ENCODE data around the gene DMD.

The DMD gene

DNA sequence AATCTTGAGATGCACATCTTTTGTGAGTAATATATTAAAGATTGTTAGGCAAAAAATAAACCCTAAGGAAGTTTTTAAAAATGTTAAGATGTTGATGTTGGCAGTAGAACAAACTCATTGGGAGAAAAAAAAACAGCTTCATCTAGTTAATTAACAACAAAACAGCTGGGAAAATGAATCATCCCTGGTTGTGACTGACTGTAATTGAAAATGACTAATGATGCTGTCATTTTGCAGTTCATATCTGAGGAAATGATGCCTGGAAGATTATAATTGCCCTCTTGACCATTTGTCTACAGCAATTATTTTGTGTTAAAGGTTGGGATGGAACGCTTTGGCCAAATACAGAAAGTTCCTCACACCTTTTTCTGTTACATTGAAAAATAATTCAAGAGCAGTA lies 1379.1 kb downstream of the DMD start:
- H3K27me3 ChIP-seq (replicated peaks) = no peaks in the 10 kb centered on the region
- no peak for DNase-seq
- no peaks in the 10 kb centered on the region for H3K36me3 ChIP-seq (replicated peaks)
- H3K4me3 ChIP-seq (ENCODE audit: low read depth, low read length) = no peak overlapping the region
- in situ Hi-C loops (cut with HindIII; ENCODE audit: low pct_ligation_motif_present, low sequenced_read_pairs) = no loop called here
- TF ChIP-seq, protein P1, sequence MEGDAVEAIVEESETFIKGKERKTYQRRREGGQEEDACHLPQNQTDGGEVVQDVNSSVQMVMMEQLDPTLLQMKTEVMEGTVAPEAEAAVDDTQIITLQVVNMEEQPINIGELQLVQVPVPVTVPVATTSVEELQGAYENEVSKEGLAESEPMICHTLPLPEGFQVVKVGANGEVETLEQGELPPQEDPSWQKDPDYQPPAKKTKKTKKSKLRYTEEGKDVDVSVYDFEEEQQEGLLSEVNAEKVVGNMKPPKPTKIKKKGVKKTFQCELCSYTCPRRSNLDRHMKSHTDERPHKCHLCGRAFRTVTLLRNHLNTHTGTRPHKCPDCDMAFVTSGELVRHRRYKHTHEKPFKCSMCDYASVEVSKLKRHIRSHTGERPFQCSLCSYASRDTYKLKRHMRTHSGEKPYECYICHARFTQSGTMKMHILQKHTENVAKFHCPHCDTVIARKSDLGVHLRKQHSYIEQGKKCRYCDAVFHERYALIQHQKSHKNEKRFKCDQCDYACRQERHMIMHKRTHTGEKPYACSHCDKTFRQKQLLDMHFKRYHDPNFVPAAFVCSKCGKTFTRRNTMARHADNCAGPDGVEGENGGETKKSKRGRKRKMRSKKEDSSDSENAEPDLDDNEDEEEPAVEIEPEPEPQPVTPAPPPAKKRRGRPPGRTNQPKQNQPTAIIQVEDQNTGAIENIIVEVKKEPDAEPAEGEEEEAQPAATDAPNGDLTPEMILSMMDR (IDR thresholded peaks at IDR 0.05; ENCODE audit: low read depth, low read length, missing control alignments) = no peak
- no peak overlapping the region for H3K27ac ChIP-seq

DNA sequence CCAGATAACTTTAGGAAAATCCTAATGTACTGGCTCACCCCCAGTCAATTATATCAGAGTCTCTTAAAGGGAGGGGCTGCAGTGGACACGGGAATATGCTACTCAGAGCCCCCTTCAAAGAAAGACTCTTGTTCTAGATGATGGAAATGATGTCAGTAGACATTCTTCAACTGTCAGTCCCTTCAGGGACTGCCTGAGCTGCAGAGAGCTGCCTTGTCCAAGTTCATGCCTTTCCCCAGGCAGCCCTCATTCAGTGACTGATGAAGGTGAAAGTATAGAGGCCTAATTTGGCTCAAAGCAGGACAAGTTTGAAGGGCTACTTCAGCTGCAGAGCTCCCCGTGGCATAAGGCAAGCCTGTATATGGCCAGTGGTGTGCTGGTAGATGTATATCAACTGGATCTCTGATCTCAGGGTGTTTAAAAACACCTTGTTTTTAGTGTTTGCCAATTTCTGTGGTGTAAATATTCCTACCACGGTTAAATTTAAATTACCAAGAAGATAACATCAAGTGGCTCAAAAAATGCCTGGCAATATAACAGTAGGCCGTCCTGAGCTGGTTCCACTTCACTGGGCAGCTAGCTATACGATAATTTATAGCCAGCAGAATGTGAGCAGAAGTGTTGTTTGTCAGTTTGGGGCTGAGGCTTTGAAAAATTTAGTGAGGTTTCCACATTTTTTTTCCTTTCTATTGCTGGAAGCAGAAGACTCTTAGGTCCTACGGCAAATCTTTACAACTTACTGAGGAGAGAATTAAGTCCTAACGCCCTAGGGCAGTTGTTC lies 1390.7 kb downstream of the DMD start:
- Histone ChIP-seq H3K27me3 (replicated peaks) (no peaks in the 10 kb centered on the region), H3K36me3 (replicated peaks) (no peaks in the 10 kb centered on the region), H3K27ac (no peak overlapping the region), H3K4me3 (ENCODE audit: low read depth, low read length) (no peak overlapping the region)
- in situ Hi-C loops (cut with HindIII; ENCODE audit: low pct_ligation_motif_present, low sequenced_read_pairs) = no loop called here
- DNase-seq = no peak
- TF ChIP-seq, protein P1 (IDR thresholded peaks at IDR 0.05; ENCODE audit: low read depth, low read length, missing control alignments) = no peak

DNA sequence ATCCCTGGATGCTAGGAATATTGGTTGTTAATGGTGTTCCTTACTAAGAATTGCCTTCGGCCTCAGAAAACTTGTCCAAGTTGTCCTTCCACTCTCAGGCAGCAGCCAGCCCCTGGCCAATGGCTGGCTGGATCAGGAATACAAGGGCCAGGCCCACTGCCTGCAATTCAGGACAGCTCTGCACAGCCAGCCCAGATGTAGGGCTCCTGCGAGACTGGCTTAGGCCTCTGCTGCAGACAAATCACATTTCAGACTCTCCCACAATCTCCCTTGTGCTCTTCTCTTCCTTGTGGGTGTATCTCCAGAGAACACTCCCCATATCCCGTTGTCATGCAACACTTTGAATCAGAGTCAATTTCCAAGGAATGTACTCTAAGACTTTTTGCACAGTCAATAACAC lies 1391.9 kb downstream of the DMD start:
- TF ChIP-seq, protein P1 (IDR thresholded peaks at IDR 0.05; ENCODE audit: low read depth, low read length, missing control alignments) = no peak

DNA sequence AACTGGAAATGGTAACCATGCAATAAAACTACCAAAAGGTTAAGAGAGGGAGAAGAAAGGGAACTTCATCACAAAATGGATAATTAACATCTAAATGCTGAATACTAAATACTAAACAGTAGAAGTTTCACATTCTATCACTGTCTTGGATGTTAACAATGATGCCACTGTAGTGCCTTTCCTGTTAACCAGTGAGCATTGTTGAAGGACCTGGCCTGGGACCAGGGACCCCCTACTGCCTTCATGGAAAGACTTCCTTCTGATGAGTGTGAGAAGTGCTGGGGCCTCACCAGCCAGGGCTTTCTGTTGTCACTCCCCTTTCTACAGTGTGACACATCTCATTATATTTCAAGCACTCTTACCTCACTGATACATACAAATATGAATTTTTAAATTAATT lies 1400.2 kb downstream of the DMD start:
- in situ Hi-C loops (cut with HindIII; ENCODE audit: low pct_ligation_motif_present, low sequenced_read_pairs) = no loop called here
- Histone ChIP-seq H3K27ac (no peak overlapping the region), H3K4me3 (ENCODE audit: low read depth, low read length) (no peak overlapping the region), H3K36me3 (replicated peaks) (no peaks in the 10 kb centered on the region), H3K27me3 (replicated peaks) (no peaks in the 10 kb centered on the region)
- no peak for DNase-seq
- TF ChIP-seq, protein P1 (IDR thresholded peaks at IDR 0.05; ENCODE audit: low read depth, low read length, missing control alignments) = no peak

More for the DNA sequence above, 1391.9 kb downstream of the DMD start:
- no peak for DNase-seq
- Histone ChIP-seq H3K4me3 (ENCODE audit: low read depth, low read length) (no peak overlapping the region), H3K27me3 (replicated peaks) (no peaks in the 10 kb centered on the region), H3K27ac (no peak overlapping the region), H3K36me3 (replicated peaks) (no peaks in the 10 kb centered on the region)
- in situ Hi-C loops (cut with HindIII; ENCODE audit: low pct_ligation_motif_present, low sequenced_read_pairs) = no loop called here

DNA sequence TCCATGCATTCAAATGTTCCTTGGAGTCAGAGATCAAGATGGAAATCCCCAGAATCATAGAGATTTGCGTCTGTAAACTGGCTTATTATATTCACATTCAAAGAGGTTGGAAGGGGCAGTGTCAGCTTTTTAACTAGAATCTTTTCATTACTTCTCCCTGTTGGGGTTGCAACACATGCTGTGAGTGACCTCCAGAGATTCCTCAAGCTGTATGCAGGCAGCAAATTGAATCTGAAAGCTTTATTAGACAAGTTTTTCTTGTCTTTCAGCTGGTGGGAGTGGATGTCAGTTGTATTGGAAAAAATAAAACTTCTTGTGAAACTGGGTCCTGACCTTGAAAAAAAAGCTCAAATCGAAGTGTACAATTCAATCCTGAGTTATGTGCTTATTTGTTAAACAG lies 1403.0 kb downstream of the DMD start:
- H3K36me3 ChIP-seq (replicated peaks) = no peaks in the 10 kb centered on the region
- DNase-seq = no peak
- no peak overlapping the region for H3K27ac ChIP-seq
- H3K4me3 ChIP-seq (ENCODE audit: low read depth, low read length) = no peak overlapping the region
- in situ Hi-C loops (cut with HindIII; ENCODE audit: low pct_ligation_motif_present, low sequenced_read_pairs) = no loop called here
- TF ChIP-seq, protein P1 (IDR thresholded peaks at IDR 0.05; ENCODE audit: low read depth, low read length, missing control alignments) = no peak
- no peaks in the 10 kb centered on the region for H3K27me3 ChIP-seq (replicated peaks)

DNA sequence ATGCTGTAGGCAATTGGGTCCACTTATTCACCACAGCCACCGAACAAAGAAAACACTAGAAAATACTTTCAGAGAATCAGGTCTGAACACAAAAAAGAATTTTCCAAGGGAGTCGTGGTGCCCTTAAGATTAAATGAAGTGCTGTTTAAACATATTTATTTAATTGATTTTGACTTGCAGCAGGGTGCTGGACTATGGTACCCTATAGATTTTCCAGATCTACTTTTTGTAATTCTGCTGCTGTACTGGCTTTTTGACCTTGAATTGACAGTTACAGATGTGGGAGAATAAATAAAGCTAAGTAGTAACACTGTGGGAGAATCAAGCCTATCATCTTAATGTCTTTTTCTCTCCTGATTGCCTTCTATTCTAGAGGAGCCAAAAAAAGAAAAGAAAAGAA lies 1404.2 kb downstream of the DMD start:
- in situ Hi-C loops (cut with HindIII; ENCODE audit: low pct_ligation_motif_present, low sequenced_read_pairs) = no loop called here
- Histone ChIP-seq H3K36me3 (replicated peaks) (no peaks in the 10 kb centered on the region), H3K4me3 (ENCODE audit: low read depth, low read length) (no peak overlapping the region), H3K27me3 (replicated peaks) (no peaks in the 10 kb centered on the region), H3K27ac (no peak overlapping the region)
- DNase-seq = no peak
- TF ChIP-seq, protein P1 (IDR thresholded peaks at IDR 0.05; ENCODE audit: low read depth, low read length, missing control alignments) = no peak

Data from brain microvascular endothelial cell (primary cell).